Activated B cell treated with CpG ODN at 0.5 μM for 24 hours (primary cell): ENCODE measurements around the gene GATAD2A. TPM values are rescaled to one million over a fixed set of nuclear protein-coding genes. Genes with fewer than 3 reads are reported as not detected.

Experiments used
- ATAC-seq: fragments of 200-7000 bp; cut with Tn5 transposase; one replicate; pipeline ENCODE4 v1.10.0; 2021; ENCODE audit warnings: low read depth, mild to moderate bottlenecking, moderate library complexity
- CTCF ChIA-PET: fragments of 350-600 bp; sonication (Branson Sonifier 250); formaldehyde crosslinking; loops from one replicate; lab custom pipeline; 2021; ENCODE audit warnings: antibody characterized with exemption; lab: Charles Lee
- POLR2A ChIA-PET: fragments of 350-600 bp; sonication (Branson Sonifier 250); formaldehyde crosslinking; loops from one replicate; lab custom pipeline; 2021; ENCODE audit warnings: antibody characterized with exemption; lab: Charles Lee
- DNase-seq: peaks from one replicate; pipeline ENCODE4 v3.0.0; 2022
- H3K27ac Mint-ChIP-seq: one replicate; pipeline ENCODE4 v1.8.0; 2020; ENCODE audit warnings: mixed read lengths
- H3K27me3 Mint-ChIP-seq: one replicate; pipeline ENCODE4 v1.8.0; 2021; ENCODE audit warnings: mixed read lengths
- H3K36me3 Mint-ChIP-seq: one replicate; pipeline ENCODE4 v1.8.0; 2021; ENCODE audit warnings: low read depth, mixed read lengths
- H3K4me1 Mint-ChIP-seq: one replicate; pipeline ENCODE4 v1.8.0; 2021; ENCODE audit warnings: mixed read lengths
- H3K4me3 Mint-ChIP-seq: one replicate; pipeline ENCODE4 v1.8.0; 2020; ENCODE audit warnings: mild to moderate bottlenecking, mixed read lengths
- H3K9me3 Mint-ChIP-seq: one replicate; pipeline ENCODE4 v1.8.0; 2020; ENCODE audit warnings: mixed read lengths
- intact Hi-C: fragments of 100-400 bp; cut with micrococcal nuclease; formaldehyde crosslinking; loops from one replicate; pipeline ENCODE4 v1.15.1; 2024
- total RNA-seq: library from RNA; stranded (reverse); gene quantifications from 2 replicates; pipeline ENCODE4 v1.2.3, GENCODE V29; 2022
- TF ChIP-seq, protein P1 (sequence below): fragments of 200-600 bp; IDR thresholded peaks from one replicate; pipeline ENCODE4 v1.8.0; 2022; ENCODE audit warnings: antibody characterized with exemption, mild to moderate bottlenecking

GATAD2A gene
- total RNA-seq, 1 donor from 2014 or later: 116 TPM

DNA sequence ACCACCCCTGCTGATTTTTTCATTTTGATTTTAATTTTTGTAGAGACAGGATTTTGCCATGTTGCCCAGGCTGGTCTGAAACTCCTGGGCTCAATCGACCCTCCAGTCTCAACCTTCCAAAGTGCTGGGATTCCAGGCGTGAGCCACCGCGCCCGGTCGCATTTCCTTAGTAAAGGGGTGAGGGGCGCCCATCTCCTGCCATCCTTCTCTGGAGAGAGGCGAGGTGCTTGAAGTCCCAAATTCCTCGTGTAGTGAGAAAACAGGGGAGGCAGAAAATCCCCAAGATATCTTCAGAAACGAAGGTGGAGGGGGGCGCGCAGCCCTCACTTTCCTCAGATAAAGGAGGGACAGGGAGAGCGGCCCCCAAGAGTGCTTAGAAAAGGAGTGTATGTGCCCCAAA, 21.0 kb upstream of the GATAD2A start:
- Mint-ChIP-seq H3K4me1 (peaks cover 38% of the 10 kb centered on the region), H3K27ac (no peak overlapping the region), H3K36me3 (peaks cover 3% of the 10 kb centered on the region), H3K9me3 (no peaks in the 10 kb centered on the region), H3K4me3 (peak overlapping the region; percentile 87), H3K27me3 (no peaks in the 10 kb centered on the region)
- intact Hi-C loops: loop anchor here (10.0 kb wide), 1 partner anchor 230 kb away; the partner anchor contains the start of gene PBX4
- DNase-seq: no peak
- POLR2A ChIA-PET: interaction anchor here (0.7 to 1.9 kb wide), 9 partner anchors 9 to 105 kb away, joined by 3 to 24 read pairs (median 11); no protein-coding TSS in a partner anchor
- CTCF ChIA-PET: interaction anchor here (1.6 to 2.3 kb wide), 2 partner anchors 11 to 21 kb away, joined by 4 to 6 read pairs; partner anchors contain the start of gene GATAD2A
- TF ChIP-seq, protein P1, sequence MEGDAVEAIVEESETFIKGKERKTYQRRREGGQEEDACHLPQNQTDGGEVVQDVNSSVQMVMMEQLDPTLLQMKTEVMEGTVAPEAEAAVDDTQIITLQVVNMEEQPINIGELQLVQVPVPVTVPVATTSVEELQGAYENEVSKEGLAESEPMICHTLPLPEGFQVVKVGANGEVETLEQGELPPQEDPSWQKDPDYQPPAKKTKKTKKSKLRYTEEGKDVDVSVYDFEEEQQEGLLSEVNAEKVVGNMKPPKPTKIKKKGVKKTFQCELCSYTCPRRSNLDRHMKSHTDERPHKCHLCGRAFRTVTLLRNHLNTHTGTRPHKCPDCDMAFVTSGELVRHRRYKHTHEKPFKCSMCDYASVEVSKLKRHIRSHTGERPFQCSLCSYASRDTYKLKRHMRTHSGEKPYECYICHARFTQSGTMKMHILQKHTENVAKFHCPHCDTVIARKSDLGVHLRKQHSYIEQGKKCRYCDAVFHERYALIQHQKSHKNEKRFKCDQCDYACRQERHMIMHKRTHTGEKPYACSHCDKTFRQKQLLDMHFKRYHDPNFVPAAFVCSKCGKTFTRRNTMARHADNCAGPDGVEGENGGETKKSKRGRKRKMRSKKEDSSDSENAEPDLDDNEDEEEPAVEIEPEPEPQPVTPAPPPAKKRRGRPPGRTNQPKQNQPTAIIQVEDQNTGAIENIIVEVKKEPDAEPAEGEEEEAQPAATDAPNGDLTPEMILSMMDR: no peak
- ATAC-seq: no peak

DNA sequence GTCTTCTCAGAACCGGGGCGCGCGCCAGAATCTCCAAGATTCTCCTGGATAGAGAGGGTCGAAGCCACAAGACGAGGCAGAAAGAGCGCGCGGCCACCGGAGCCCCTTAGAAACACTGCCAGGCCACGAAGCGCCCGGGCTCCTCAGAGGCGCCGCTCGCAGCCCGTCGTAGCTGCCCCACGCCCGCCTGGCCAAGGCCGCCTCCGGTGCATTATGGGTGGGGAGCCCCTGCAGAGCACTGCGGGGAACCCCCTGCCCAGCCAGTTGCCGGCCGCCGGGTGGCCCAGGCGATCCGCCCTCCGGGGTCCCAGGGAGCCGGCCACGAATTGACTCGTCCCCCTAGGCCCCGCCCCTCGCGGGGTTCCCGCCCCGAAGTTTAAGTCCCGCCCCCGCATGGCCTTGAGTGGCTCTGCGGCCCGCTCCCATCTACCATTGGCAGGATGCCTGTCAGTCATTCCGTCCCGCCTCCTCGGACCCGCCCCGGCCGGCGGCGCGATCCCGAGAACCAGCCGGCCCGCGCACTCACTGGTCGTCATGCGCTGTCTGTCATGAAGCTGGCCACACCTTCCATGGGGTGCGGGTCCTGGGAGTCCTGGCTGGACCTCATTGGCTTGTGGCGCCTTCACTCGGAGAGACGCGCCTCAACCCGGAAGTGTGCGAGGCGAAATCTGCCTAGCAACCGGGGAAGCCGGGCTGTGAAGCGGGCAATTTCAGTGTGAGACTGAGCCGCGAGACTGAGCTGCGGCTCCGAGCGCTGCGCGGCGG, 20.2 kb upstream of the GATAD2A start:
- ChIA-PET CTCF (interaction anchor here (0.9 to 2.3 kb wide), 8 partner anchors 10 to 110 kb away, joined by 3 to 10 read pairs (median 4); partner anchors contain the start of gene GATAD2A), POLR2A (interaction anchor here (0.5 to 1.9 kb wide), 21 partner anchors 9 to 516 kb away, joined by 3 to 29 read pairs (median 5); partner anchors contain the start of genes GATAD2A, NDUFA13 and ZNF93)
- Mint-ChIP-seq H3K4me1 (peaks cover 43% of the 10 kb centered on the region), H3K27me3 (no peaks in the 10 kb centered on the region), H3K36me3 (peaks cover 8% of the 10 kb centered on the region), H3K4me3 (peak overlapping the region; percentile 87), H3K27ac (peak overlapping the region; percentile 83), H3K9me3 (no peaks in the 10 kb centered on the region)
- DNase-seq (peak; percentile 98), ATAC-seq (peak; percentile 89)
- intact Hi-C loops: loop anchor here (1.0 to 10.0 kb wide), 9 partner anchors 12 to 278 kb away; partner anchors contain the start of genes ATP13A1, GATAD2A, MAU2 and NDUFA13
- TF ChIP-seq, protein P1: no peak

DNA sequence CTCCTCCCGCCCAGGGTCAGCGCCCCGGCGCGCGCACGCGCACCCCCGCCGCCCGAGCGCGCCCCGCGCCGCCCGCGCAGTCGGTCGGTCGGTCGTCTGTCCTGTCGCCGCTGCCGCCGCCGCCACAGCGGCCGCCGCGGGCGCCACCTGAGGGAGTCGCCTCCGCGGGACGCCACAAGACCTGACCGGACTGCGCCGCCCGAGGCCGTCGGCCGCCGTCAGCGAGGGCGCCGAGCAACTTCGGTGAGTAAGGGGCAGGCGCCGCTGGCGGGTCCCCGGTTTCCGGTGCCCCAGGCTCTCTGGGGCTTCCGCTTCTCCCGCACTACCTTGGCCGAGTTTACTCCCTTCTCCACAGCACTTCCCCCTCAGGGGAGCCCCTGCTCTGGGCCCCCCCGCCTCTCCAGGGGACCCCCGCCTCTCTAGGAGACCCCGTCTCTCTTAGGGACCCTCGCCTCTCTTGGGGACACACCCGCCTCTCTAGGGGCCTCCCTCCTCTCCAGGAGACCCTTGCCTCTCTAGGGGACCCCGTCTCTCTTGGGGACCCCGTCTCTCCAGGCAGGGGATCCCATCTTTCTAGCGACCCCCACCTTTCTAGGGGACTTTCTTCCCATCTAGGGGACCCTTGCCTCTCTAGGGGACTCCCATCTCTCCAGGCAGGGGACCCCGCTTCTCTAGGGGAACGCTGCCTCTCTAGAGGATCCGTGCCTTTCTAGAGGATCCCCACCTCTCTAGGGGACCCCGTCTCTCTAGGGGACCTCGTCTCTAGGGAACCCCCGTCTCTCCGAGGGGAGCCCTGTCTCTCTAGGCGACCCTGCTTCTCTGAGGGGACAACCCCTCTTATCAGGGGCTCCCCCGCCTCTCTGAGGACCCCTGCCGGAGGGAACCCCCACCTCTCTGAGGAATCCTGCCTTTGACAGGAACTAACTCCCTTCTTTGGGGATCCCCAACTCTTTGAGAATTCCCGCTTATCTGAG, 19.3 kb upstream of the GATAD2A start:
- Mint-ChIP-seq H3K36me3 (peaks cover 11% of the 10 kb centered on the region), H3K4me3 (peak overlapping the region; percentile 88), H3K27me3 (no peaks in the 10 kb centered on the region), H3K27ac (peak overlapping the region; percentile 63), H3K9me3 (no peaks in the 10 kb centered on the region), H3K4me1 (peaks cover 49% of the 10 kb centered on the region)
- ChIA-PET POLR2A (interaction anchor here (0.5 to 1.9 kb wide), 18 partner anchors 9 to 515 kb away, joined by 3 to 29 read pairs (median 5); partner anchors contain the start of genes GATAD2A, NDUFA13 and ZNF93), CTCF (interaction anchor here (0.9 to 2.3 kb wide), 8 partner anchors 11 to 109 kb away, joined by 3 to 10 read pairs (median 4); partner anchors contain the start of gene GATAD2A)
- intact Hi-C loops: loop anchor here (1.0 to 10.0 kb wide), 9 partner anchors 13 to 277 kb away; partner anchors contain the start of genes ATP13A1, GATAD2A, MAU2 and NDUFA13
- DNase-seq (peak; percentile 37), ATAC-seq (peak; percentile 3)
- TF ChIP-seq, protein P1: no peak

DNA sequence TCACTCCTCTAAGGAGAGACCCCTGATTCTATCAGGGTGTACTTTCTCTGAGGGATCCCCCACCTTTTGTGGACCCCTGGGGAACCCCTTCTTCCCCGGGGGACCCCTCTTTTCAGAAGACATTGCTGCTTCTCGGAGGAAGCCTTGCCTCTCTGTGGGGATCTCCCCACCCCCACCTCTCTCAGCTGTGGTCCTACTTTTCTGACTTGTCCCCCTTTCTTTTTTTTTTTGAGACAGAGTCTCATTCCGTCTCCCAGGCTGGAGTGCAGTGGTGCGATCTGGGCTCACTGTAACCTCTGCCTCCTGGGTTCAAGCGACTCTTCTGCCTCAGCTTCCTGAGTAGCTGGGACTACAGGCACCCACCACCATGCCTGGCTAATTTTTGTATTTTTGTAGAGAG, 18.4 kb upstream of the GATAD2A start:
- intact Hi-C loops: loop anchor here (10.0 kb wide), 1 partner anchor 228 kb away; the partner anchor contains the start of gene PBX4
- H3K4me1 Mint-ChIP-seq: peaks cover 50% of the 10 kb centered on the region
- ATAC-seq: no peak
- H3K27me3 Mint-ChIP-seq: no peaks in the 10 kb centered on the region
- no peak overlapping the region for H3K27ac Mint-ChIP-seq
- ChIA-PET CTCF (no interaction called here), POLR2A (interaction anchor here (0.6 kb wide), 1 partner anchor 103 kb away, joined by 4 read pairs; no protein-coding TSS in a partner anchor)
- H3K36me3 Mint-ChIP-seq: peaks cover 11% of the 10 kb centered on the region
- no peaks in the 10 kb centered on the region for H3K9me3 Mint-ChIP-seq
- TF ChIP-seq, protein P1: no peak
- no peak for DNase-seq
- H3K4me3 Mint-ChIP-seq: peak overlapping the region; percentile 88
